GM20000 (cell line): ENCODE measurements around the gene ATRAID.

Experiments
- DNase-seq: peaks from one replicate; pipeline ENCODE4 v3.0.0; 2012; ENCODE audit warnings: low spot score
- CTCF ChIP-seq: IDR thresholded peaks from 2 replicates; pipeline ENCODE4 v1.5.1; 2012; ENCODE audit warnings: mild to moderate bottlenecking, control low read depth; ENCODE audit errors: extremely low read depth, missing control alignments

ATRAID gene

DNA sequence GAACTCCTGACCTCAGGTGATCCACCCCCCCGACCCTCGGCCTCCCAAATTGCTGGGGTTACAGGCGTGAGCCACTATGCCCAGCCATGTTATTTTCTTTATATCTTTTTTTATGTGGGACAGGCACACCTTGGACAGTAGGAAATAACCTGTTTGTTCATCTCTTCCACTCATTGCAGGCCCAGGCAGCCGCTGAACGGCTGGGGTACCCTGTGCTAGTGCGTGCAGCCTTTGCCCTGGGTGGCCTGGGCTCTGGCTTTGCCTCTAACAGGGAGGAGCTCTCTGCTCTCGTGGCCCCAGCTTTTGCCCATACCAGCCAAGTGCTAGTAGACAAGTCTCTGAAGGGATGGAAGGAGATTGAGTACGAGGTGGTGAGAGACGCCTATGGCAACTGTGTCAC is 13.7 kb downstream of the ATRAID start:
- no peak for TF ChIP-seq CTCF
- DNase-seq: no peak

GRCh38 chr2:27227501-27227900 is 15.7 kb downstream of the ATRAID start:
- no peak for TF ChIP-seq CTCF
- no peak for DNase-seq

GRCh38 chr2:27231921-27232320 is 20.1 kb downstream of the ATRAID start:
- no peak for TF ChIP-seq CTCF
- no peak for DNase-seq

DNA sequence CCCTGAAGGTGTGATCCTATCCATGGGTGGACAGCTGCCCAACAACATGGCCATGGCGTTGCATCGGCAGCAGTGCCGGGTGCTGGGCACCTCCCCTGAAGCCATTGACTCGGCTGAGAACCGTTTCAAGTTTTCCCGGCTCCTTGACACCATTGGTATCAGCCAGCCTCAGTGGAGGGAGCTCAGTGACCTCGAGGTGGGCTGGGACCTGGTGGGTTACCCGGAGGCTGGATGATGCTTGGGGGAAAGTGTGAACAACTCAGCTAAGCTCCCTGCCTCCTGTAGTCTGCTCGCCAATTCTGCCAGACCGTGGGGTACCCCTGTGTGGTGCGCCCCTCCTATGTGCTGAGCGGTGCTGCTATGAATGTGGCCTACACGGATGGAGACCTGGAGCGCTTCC is 21.5 kb downstream of the ATRAID start:
- no peak for DNase-seq
- TF ChIP-seq CTCF: no peak

GRCh38 chr2:27236136-27236535 is 24.3 kb downstream of the ATRAID start:
- DNase-seq: no peak
- no peak for TF ChIP-seq CTCF

GRCh38 chr2:27236626-27237025 is 24.8 kb downstream of the ATRAID start:
- DNase-seq: no peak
- TF ChIP-seq CTCF: no peak

GRCh38 chr2:27237341-27237945 is 25.6 kb downstream of the ATRAID start:
- no peak for TF ChIP-seq CTCF
- no peak for DNase-seq

GRCh38 chr2:27238976-27239375 is 27.1 kb downstream of the ATRAID start:
- no peak for TF ChIP-seq CTCF
- DNase-seq: no peak
